Measurements from ENCODE around the gene ITPRID1. TPM values are rescaled to one million over a fixed set of nuclear protein-coding genes. Genes with fewer than 3 reads are reported as not detected.

ITPRID1 gene
- total RNA-seq, 1 experiment from 2014 or later = not detected

DNA sequence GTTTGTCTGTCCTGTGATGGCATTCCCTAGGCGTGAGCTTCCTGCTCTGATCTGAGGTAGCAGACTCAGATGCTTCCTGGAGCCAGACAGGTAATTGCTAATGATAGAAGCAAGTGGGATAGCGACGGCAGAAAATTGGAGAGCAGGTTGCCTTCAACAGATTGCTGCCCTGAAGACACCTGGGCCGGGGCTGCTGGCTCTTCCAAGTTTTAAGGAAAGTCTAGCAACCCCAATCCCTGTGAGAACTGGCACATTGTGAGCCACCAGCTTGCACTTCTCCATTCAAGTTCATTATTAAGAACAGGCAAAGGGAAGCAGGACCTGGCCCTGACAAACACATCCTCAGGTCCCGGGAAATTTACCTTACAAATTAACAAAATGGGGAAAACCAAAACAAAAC is 50.8 kb downstream of the ITPRID1 start:
- Histone ChIP-seq H2AFZ (no peak overlapping the region), H3K9me3 (ENCODE audit: insufficient read depth, low read depth) (no peaks in the 10 kb centered on the region), H3K4me3 (no peak overlapping the region), H4K20me1 (ENCODE audit: insufficient read depth) (no peaks in the 10 kb centered on the region), H3K36me3 (ENCODE audit: low read depth) (no peaks in the 10 kb centered on the region), H3F3A (ENCODE audit: insufficient read depth, low read depth) (no peaks in the 10 kb centered on the region), H3K4me1 (replicated peaks; ENCODE audit: insufficient read depth) (no peaks in the 10 kb centered on the region), H3K9me2 (ENCODE audit: insufficient read depth) (no peaks in the 10 kb centered on the region), H3K27me3 (ENCODE audit: insufficient read depth, low read depth) (peaks cover 55% of the 10 kb centered on the region), H3K4me2 (no peak overlapping the region), H3K27ac (no peak overlapping the region), H3K79me2 (ENCODE audit: low read depth) (no peaks in the 10 kb centered on the region)
- TF ChIP-seq EZH2 (IDR thresholded peaks at IDR 0.05; ENCODE audit: low read depth) = no peak
- TF ChIP-seq, protein P1, sequence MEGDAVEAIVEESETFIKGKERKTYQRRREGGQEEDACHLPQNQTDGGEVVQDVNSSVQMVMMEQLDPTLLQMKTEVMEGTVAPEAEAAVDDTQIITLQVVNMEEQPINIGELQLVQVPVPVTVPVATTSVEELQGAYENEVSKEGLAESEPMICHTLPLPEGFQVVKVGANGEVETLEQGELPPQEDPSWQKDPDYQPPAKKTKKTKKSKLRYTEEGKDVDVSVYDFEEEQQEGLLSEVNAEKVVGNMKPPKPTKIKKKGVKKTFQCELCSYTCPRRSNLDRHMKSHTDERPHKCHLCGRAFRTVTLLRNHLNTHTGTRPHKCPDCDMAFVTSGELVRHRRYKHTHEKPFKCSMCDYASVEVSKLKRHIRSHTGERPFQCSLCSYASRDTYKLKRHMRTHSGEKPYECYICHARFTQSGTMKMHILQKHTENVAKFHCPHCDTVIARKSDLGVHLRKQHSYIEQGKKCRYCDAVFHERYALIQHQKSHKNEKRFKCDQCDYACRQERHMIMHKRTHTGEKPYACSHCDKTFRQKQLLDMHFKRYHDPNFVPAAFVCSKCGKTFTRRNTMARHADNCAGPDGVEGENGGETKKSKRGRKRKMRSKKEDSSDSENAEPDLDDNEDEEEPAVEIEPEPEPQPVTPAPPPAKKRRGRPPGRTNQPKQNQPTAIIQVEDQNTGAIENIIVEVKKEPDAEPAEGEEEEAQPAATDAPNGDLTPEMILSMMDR (conservative IDR thresholded peaks at IDR 0.05) = no peak
- no peak for DNase-seq
- ChIA-PET POLR2A (ENCODE audit: unreplicated experiment) (no interaction called here), CTCF (no interaction called here)
- intact Hi-C loops (cut with micrococcal nuclease; ENCODE audit: unreplicated experiment) = no loop called here
- no TSS peak for BruUV-seq (replicated peaks)

DNA sequence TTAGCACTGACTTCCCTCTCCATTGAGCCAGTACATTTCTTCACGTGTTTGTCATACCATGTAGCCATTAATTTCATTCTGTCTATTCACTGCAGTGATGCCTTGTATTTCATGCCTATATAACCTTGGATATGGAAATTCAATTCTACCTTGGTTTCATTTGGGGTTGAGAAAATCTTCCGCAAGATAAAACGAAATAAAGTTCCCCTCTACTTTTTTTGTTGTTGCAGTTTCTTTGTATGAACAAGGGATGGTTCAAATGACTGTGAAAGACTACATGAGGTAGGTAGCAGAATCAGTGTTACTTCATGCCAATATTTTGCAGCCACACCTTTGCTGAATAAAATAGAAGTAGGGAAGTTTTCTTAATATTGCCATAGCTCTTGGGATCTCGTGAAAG is 55.6 kb downstream of the ITPRID1 start:
- H3K9me2 ChIP-seq (ENCODE audit: insufficient read depth) = no peaks in the 10 kb centered on the region
- intact Hi-C loops (cut with micrococcal nuclease; ENCODE audit: unreplicated experiment) = no loop called here
- H3K27ac ChIP-seq = no peak overlapping the region
- H3K4me2 ChIP-seq = no peak overlapping the region
- H3K4me3 ChIP-seq = no peak overlapping the region
- POLR2A ChIA-PET (ENCODE audit: unreplicated experiment) = no interaction called here
- H3K9me3 ChIP-seq (ENCODE audit: insufficient read depth, low read depth) = no peaks in the 10 kb centered on the region
- no peaks in the 10 kb centered on the region for H4K20me1 ChIP-seq (ENCODE audit: insufficient read depth)
- no peaks in the 10 kb centered on the region for H3K79me2 ChIP-seq (ENCODE audit: low read depth)
- BruUV-seq (replicated peaks) = no TSS peak
- H3K27me3 ChIP-seq (ENCODE audit: insufficient read depth, low read depth) = peaks cover 42% of the 10 kb centered on the region
- H3K4me1 ChIP-seq (replicated peaks; ENCODE audit: insufficient read depth) = no peaks in the 10 kb centered on the region
- no peak for DNase-seq
- no peaks in the 10 kb centered on the region for H3F3A ChIP-seq (ENCODE audit: insufficient read depth, low read depth)
- CTCF ChIA-PET = no interaction called here
- H2AFZ ChIP-seq = no peak overlapping the region
- H3K36me3 ChIP-seq (ENCODE audit: low read depth) = no peaks in the 10 kb centered on the region
- TF ChIP-seq, protein P1 (conservative IDR thresholded peaks at IDR 0.05) = no peak
- TF ChIP-seq EZH2 (IDR thresholded peaks at IDR 0.05; ENCODE audit: low read depth) = no peak

DNA sequence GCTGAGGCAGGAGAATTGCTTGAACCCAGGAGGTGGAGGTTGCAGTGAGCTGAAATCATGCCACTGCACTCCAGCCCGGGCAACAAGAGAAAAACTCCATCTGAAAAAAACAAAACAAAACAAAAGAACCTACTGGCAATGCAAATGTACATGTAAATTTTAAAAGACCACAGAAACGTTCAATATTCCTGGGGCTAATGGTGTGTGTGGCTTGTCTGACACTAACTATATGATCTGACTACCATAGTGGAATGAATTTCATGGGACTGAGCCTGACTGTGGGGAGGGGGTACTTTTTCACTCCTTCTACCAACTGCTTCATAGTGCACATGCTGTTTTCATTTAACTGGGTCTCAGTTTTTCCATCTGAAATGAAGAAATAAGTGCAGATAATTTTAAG is 69.6 kb downstream of the ITPRID1 start:
- intact Hi-C loops (cut with micrococcal nuclease; ENCODE audit: unreplicated experiment) = no loop called here
- BruUV-seq (replicated peaks) = no TSS peak
- Histone ChIP-seq H3K4me3 (no peak overlapping the region), H3F3A (ENCODE audit: insufficient read depth, low read depth) (no peaks in the 10 kb centered on the region; the same call in 1 of the 2 replicates), H3K4me2 (no peak overlapping the region), H3K27me3 (ENCODE audit: insufficient read depth, low read depth) (peaks cover 16% of the 10 kb centered on the region; the same call in 1 of the 2 replicates), H4K20me1 (ENCODE audit: insufficient read depth) (no peaks in the 10 kb centered on the region), H3K9me3 (ENCODE audit: insufficient read depth, low read depth) (no peaks in the 10 kb centered on the region), H3K9me2 (ENCODE audit: insufficient read depth) (no peaks in the 10 kb centered on the region), H3K27ac (no peak overlapping the region), H3K36me3 (ENCODE audit: low read depth) (no peaks in the 10 kb centered on the region), H2AFZ (no peak overlapping the region), H3K79me2 (ENCODE audit: low read depth) (no peaks in the 10 kb centered on the region), H3K4me1 (replicated peaks; ENCODE audit: insufficient read depth) (no peaks in the 10 kb centered on the region)
- DNase-seq = no peak
- CTCF ChIA-PET = no interaction called here
- POLR2A ChIA-PET (ENCODE audit: unreplicated experiment) = no interaction called here
- TF ChIP-seq EZH2 (IDR thresholded peaks at IDR 0.05; ENCODE audit: low read depth) = no peak
- TF ChIP-seq, protein P1 (conservative IDR thresholded peaks at IDR 0.05) = no peak
